NT2/D1 (cell line): ENCODE results near the gene FMNL2.

Source experiments
- SUZ12 ChIP-seq: IDR thresholded peaks from 2 replicates; pipeline ENCODE4 v1.6.1; 2011; ENCODE audit not compliant: insufficient read length, insufficient read depth; ENCODE audit errors: extremely low read depth
- YY1 ChIP-seq: IDR thresholded peaks from 2 replicates; pipeline ENCODE4 v1.6.1; 2011; ENCODE audit not compliant: insufficient read length, insufficient read depth
- ZNF274 ChIP-seq: IDR thresholded peaks from 2 replicates; pipeline ENCODE4 v1.6.1; 2011; ENCODE audit warnings: mild to moderate bottlenecking, low read depth, low read length

DNA sequence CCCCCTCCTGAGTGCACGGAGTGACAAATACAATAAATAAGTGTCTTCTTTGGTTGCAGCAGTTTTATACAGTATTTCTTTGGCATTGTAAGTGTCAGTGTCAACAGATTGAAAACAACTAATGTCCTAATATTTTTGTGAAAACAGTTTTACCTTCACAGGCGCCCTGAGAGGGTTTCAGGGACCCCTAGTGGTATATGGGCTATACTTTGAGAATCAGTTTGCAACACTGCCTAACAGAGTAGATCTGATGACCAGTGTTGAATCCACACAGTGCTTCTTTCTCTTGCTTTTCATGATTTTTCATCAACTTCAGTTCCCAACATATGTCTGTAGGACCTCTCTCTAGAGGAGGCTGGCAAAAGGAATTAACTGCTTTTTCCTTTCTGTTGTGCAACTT, 220.1 kb downstream of the FMNL2 start:
- no peak for TF ChIP-seq SUZ12
- TF ChIP-seq YY1: no peak
- no peak for TF ChIP-seq ZNF274
